Esophagus (tissue), 2 donors: ENCODE data around the gene FRAS1. TPM values are rescaled to one million over a fixed set of nuclear protein-coding genes. Genes with fewer than 3 reads are reported as not detected.

Experiments used
- H3K27ac ChIP-seq, 2 donors: one replicate each; pipeline ENCODE4 v1.5.1; 2013; ENCODE audit warnings: low read depth in 2 of 2, mild to moderate bottlenecking in 2 of 2, inconsistent platforms in 1 of 2, low read length in 1 of 2, moderate library complexity in 1 of 2
- H3K27me3 ChIP-seq, 2 donors: one replicate each; pipeline ENCODE4 v1.6.1; 2013; ENCODE audit warnings: low read length in 2 of 2, control low read depth in 1 of 2, mild to moderate bottlenecking in 1 of 2; ENCODE audit not compliant: insufficient read depth in 2 of 2, control insufficient read depth in 1 of 2
- H3K36me3 ChIP-seq, 2 donors: one replicate each; pipeline ENCODE4 v1.6.1; 2013; ENCODE audit warnings: low read length in 1 of 2; ENCODE audit not compliant: control insufficient read depth in 2 of 2, insufficient read depth in 2 of 2
- H3K4me1 ChIP-seq, 2 donors: one replicate each; pipeline ENCODE4 v1.6.1; 2013; ENCODE audit warnings: low read length in 1 of 2; ENCODE audit not compliant: control insufficient read depth in 2 of 2, insufficient read depth in 2 of 2
- H3K4me3 ChIP-seq, 2 donors: one replicate each; pipeline ENCODE4 v1.5.1; 2013; ENCODE audit warnings: low read length in 2 of 2, mild to moderate bottlenecking in 2 of 2, low read depth in 1 of 2, moderate library complexity in 1 of 2
- H3K9me3 ChIP-seq, 2 donors: one replicate each; pipeline ENCODE4 v1.6.1; 2013; ENCODE audit warnings: mild to moderate bottlenecking in 2 of 2, low read depth in 1 of 2, low read length in 1 of 2, moderate library complexity in 1 of 2; ENCODE audit not compliant: control insufficient read depth in 2 of 2, insufficient read depth in 1 of 2
- WGBS, 2 donors: extraction: QIAGEN DNeasy Blood & Tissue Kit; methylation state at CpG; one replicate each; pipeline ENCODE4 v1.1.7; 2013; 5-methylcytosine and 5-hydroxymethylcytosine counted together
- polyA plus RNA-seq, 2 donors: library from polyadenylated mRNA; stranded (reverse); fragments of 200-250 nt; gene quantifications; one replicate each; pipeline ENCODE4 v1.2.3, GENCODE V29; 2013
- donor health status: healthy with polysubstance abuse.
- donor health status: Bipolar disorder and iron deficiency.

FRAS1 gene
- polyA plus RNA-seq, 2 donors = 0.60 to 1.6 TPM

DNA sequence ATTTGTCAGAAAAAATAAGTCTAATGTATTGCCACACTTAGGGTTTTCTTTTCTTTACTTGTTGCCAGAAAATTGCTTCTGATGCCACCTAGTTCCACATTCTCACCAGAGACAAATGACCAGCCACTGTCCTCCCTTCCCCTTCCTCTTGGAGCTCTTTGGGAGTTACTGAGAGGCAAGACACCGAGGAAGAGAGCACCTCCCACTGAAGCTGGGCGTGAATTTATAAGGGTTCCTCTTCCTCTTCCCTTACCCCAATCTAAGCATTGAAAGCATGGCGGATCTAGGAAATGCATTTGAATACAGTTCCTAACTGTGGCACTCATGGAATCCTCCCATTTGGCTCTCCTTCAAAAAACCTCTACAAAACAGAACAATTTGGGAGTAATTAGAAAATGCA is 524.5 kb downstream of the FRAS1 start:
- Histone ChIP-seq H3K4me3 (no peak overlapping the region), H3K4me1 (no peaks in the 10 kb centered on the region), H3K9me3 (peaks cover 0 to 2% of the 10 kb centered on the region in 2 donors), H3K36me3 (no peaks in the 10 kb centered on the region), H3K27ac (peak overlapping the region; percentile 21 to 56), H3K27me3 (no peaks in the 10 kb centered on the region)
- 78 to 84% methylated on average over 3 of the region's 3 CpGs for WGBS, 2 donors

DNA sequence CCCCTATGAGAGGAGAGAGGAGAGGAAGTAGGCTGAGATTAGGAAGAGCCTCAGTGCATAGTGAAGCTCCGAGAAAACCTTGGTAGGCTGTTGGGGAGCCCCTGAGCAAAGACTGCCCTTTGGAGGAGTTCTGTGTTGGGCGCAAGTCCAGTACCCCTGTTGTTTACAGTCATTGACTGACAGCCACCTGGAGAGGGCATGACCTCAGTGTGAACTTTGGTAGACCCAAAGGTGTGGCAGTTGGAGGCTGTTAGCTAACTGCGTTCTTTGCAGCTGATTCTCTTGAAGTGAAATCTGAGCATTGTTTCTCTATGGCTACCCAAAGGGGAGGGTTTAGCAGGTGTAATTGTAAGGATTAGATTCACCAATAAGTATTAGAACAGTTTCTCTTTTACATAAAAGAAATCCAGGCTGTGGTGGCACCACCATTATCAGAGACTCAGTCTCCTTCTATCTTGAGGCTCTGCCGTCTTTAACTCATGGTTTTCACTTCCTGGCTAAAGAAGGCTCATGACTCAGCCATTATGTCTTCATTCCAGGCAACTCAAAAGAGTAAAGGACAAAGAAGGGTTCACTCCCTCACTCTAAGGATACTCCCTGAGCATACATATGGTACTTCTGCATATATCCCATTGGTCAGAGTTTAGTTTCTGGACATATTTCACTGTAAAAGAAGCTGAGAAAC is 527.9 kb downstream of the FRAS1 start:
- Histone ChIP-seq H3K4me3 (no peak overlapping the region), H3K27ac (peak overlapping the region; percentile 55 to 76), H3K4me1 (peaks cover 0 to 3% of the 10 kb centered on the region in 2 donors), H3K27me3 (no peaks in the 10 kb centered on the region), H3K9me3 (no peaks in the 10 kb centered on the region), H3K36me3 (no peaks in the 10 kb centered on the region)
- 81 to 84% methylated on average over 4 of the region's 4 CpGs for WGBS, 2 donors

DNA sequence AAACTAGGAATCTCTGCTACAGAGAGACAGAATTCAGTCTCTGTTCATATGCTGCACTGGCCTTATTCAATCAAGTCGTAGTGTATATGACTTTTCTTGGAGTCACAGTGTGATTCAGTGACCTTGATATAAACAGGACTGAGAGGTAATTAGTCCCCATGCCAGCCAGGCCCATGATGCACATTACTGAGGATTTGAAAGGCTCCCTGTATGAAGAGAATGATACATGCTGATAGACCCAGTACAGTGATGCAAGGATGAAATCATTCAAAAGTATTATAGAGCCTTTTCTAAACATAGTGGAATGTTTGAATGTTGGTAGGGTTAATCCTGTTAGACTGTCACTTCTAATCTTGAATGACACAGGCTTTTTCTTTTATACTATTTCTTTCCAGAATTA is 528.5 kb downstream of the FRAS1 start:
- peak overlapping the region in 1 of 2 donors; percentile 55 for H3K27ac ChIP-seq
- H3K4me1 ChIP-seq = peaks cover 0 to 3% of the 10 kb centered on the region in 2 donors
- H3K4me3 ChIP-seq = no peak overlapping the region
- H3K27me3 ChIP-seq = no peaks in the 10 kb centered on the region
- WGBS, 2 donors = 12 to 41% methylated on average over 1 of the region's 1 CpG
- H3K36me3 ChIP-seq = no peaks in the 10 kb centered on the region
- no peaks in the 10 kb centered on the region for H3K9me3 ChIP-seq

DNA sequence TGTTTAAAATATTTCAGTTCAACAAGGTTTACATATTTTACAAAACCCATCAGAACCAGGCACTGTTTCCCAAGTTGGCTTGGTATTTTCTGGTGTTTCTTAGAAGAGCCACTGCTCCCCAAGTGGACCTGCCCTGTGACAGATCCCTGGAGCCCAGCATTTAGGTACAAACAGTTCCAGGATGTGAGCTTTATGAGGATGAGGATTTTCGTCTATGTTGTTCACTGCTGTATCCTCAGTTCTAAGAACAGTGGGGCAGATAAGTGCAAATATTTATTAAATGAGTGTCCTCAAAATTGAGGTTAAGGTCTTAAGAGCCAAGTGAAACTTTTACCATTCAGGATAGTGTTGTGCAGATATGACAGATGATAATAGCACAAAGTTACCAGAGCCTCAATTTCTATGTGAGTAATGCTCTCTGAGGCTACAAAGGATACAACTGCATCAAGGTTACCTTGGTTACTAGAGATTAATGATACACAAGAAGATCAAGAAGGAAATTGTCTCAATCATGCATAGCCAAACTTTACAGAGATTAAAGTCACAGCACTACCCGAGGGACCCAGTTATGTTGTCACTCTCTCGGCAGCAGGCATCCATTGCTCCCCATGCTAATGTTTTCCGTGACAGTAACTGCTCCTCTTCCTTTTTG is 531.9 kb downstream of the FRAS1 start:
- WGBS, 2 donors = 60 to 65% methylated on average over 4 of the region's 4 CpGs
- no peaks in the 10 kb centered on the region for H3K36me3 ChIP-seq
- H3K27ac ChIP-seq = no peak overlapping the region
- H3K4me3 ChIP-seq = no peak overlapping the region
- H3K4me1 ChIP-seq = peaks cover 0 to 3% of the 10 kb centered on the region in 2 donors
- no peaks in the 10 kb centered on the region for H3K27me3 ChIP-seq
- no peaks in the 10 kb centered on the region for H3K9me3 ChIP-seq

DNA sequence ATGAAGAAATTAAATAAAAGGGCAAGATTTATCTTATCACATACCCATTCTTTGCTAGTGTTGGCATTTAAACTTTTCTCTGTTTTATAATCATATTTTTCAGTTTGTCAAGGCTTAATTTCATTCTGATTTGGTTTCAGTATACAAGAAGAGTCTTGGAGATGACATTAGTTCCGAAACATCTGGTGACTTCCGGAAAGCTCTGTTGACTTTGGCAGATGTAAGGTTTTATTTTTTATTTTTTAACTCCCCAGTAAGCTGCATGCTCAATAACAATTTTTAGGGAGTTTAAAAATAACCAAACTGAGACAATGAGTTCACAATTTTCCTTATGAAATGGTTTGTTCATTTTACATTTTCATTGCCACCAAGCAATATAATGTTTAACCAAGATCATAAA is 534.3 kb downstream of the FRAS1 start:
- 59 to 64% methylated on average over 2 of the region's 2 CpGs for WGBS, 2 donors
- Histone ChIP-seq H3K4me1 (peaks cover 0 to 3% of the 10 kb centered on the region in 2 donors), H3K9me3 (no peaks in the 10 kb centered on the region), H3K36me3 (no peaks in the 10 kb centered on the region), H3K4me3 (no peak overlapping the region), H3K27me3 (no peaks in the 10 kb centered on the region), H3K27ac (no peak overlapping the region)

DNA sequence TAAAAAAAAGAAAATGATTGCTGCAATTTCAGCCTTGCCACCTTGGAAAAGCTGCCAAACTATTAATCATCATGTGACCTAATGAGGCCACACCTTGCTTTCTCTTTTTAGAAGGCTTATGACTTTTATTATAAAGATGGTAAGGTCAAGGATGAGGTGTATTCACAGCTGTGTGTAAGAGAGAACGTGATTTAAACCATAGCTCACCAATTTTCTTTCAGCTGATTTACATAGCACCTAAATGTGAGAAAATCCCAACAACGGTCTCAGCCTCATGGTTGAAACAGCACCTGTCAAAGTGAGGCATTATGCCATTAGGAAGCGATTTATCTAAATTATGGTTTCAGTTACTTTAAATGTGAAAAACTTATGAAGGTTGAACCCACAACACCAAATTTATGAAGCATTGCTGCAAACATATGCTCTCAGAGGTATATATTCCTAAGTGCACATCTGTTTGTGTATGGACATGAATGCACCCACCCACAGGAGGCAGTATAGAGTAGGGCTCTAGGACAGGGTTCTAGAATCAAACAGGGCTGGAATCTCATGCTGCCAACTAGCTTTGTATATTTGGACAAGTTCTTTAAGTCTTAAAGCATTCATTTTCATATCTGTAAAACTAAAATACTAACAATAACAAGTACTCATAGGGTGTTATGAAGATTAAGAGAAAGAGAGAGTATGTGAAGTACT is 535.1 kb downstream of the FRAS1 start:
- Histone ChIP-seq H3K27me3 (no peaks in the 10 kb centered on the region), H3K4me3 (no peak overlapping the region), H3K9me3 (no peaks in the 10 kb centered on the region), H3K4me1 (peaks cover 0 to 3% of the 10 kb centered on the region in 2 donors), H3K27ac (peak overlapping the region; percentile 67 to 71), H3K36me3 (no peaks in the 10 kb centered on the region)
- WGBS, 2 donors = 49 to 52% methylated on average over 3 of the region's 3 CpGs

Other genes with a start within 250 kb of the FRAS1 start
- gene CNOT6L, start 238.0 kb upstream of the FRAS1 start, polyA plus RNA-seq = 1 to 10 TPM; 2.8 to 4.3 TPM
- gene MRPL1, start 194.5 kb upstream of the FRAS1 start, polyA plus RNA-seq = 10 to 100 TPM; 24.5 to 38.4 TPM